Psoas muscle (tissue), 8 donors: ENCODE results near the gene NEUROD6. TPM values are rescaled to one million over a fixed set of nuclear protein-coding genes. Genes with fewer than 3 reads are reported as not detected.

ENCODE experiments used
- ATAC-seq, 4 donors: fragments of 200-7000 bp; cut with Tn5 transposase; one replicate each; pipeline ENCODE4 v1.9.1; 2020; ENCODE audit warnings: moderate library complexity in 3 of 4, mild to moderate bottlenecking in 2 of 4
- DNase-seq, 2 donors: peaks; one replicate each; pipeline ENCODE4 v3.0.0-alpha.2; 2020
- H3K27ac ChIP-seq: fragments of 200-600 bp; one replicate; pipeline ENCODE4 v1.8.0; 2022
- H3K27me3 ChIP-seq, 3 donors: fragments of 200-600 bp in 1 of 3; one replicate each; pipeline versions ENCODE4 v1.6.1 to v1.8.0; 2013 to 2022; ENCODE audit warnings: low read length in 2 of 3, mild to moderate bottlenecking in 2 of 3, moderate library complexity in 1 of 3; ENCODE audit not compliant: insufficient read depth in 3 of 3
- H3K36me3 ChIP-seq, 2 donors: fragments of 200-600 bp in 1 of 2; one replicate each; pipeline versions ENCODE4 v1.6.1 to v1.8.0; 2013 to 2022; ENCODE audit warnings: low read depth in 1 of 2, mild to moderate bottlenecking in 1 of 2, moderate library complexity in 1 of 2; ENCODE audit not compliant: insufficient read depth in 1 of 2
- H3K4me1 ChIP-seq: fragments of 200-600 bp; one replicate; pipeline ENCODE4 v1.8.0; 2022
- H3K4me3 ChIP-seq: fragments of 200-600 bp; one replicate; pipeline ENCODE4 v1.8.0; 2022; ENCODE audit warnings: mild to moderate bottlenecking
- H3K9me3 ChIP-seq: fragments of 200-600 bp; one replicate; pipeline ENCODE4 v1.8.0; 2022
- CTCF ChIP-seq: fragments of 200-600 bp; IDR thresholded peaks from one replicate; pipeline ENCODE4 v1.8.0; 2022; ENCODE audit warnings: antibody characterized with exemption
- WGBS, 3 donors: extraction: QIAGEN DNeasy Blood & Tissue Kit; methylation state at CpG; one replicate each; pipeline versions ENCODE4 v1.1.6 to v1.1.7; 2013; 5-methylcytosine and 5-hydroxymethylcytosine counted together
- intact Hi-C, 2 donors: fragments of 100-400 bp; cut with DNase I; formaldehyde crosslinking; loops; one replicate each; pipeline versions ENCODE4 v1.11.0 to v1.14.2; 2022
- polyA plus RNA-seq, 3 donors: library from polyadenylated mRNA; stranded (reverse); fragments of 200-250 nt; gene quantifications; one replicate each; pipeline ENCODE4 v1.2.3, GENCODE V29; 2013
- total RNA-seq, 4 donors: library from RNA; stranded (reverse); fragmentation: NEBNext Ultra II Directional in 2 of 4; extraction: Animal tissue kit (Norgen Biotek cat#: 25700) in 2 of 4; gene quantifications; one replicate each; pipeline versions ENCODE4 v1.2.1 to v1.2.4, GENCODE V29; 2021 to 2023
- donor health status: healthy with polysubstance abuse.
- donor health status: DM: no; HTN: no; CAD: no; lungs with moderate emphysema.
- donor health status: Bipolar disorder and iron deficiency.
- donor health status: healthy.
- donor health status: DM: yes; HTN: yes; CAD: no.
- donor health status: DM: no; HTN: no; CAD: no.
- donor health status: DM: no; HTN: no; CAD: no.
- donor health status: DM: yes; HTN: yes; CAD: no.

The NEUROD6 gene
- total and polyA plus RNA-seq, 7 donors: 0.05 TPM; not detected in 6

DNA sequence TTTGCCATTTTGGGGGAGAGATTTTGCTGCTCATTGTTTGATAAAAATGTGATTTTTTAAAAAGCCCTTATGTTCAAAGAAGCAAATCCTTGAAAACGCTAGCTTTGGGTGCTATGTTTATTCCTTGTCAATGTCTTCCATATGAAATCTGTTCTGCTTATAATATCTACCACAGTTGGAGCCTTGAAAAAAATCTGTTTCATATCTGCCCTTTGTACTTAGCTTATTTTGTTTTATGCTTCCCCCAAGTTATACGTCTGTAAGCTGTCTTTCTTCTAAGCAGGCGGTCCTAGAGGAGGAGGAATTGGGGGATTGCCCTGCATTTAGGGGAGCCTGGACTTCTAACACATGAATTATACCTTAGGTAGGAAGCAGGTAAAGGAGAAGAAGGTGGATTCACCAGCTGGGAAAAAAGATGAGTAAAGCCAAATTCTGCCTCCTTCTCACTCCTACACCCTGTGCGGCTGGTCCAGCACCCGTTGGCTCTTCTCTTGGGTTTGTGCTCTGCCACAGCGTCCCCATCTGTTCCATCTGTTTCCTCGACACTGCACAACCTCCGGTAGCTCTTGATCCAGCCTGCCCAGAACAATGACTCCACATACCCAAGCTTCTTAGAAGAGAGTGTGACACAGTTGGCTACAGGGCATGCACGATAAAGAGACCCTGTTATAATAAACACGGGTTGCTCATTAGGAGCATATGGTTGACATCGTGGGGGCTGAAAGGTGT lies 31.9 kb upstream of the NEUROD6 start:
- intact Hi-C loops: no loop called here
- H3K27ac ChIP-seq: no peak overlapping the region
- H3K9me3 ChIP-seq: no peaks in the 10 kb centered on the region
- no peaks in the 10 kb centered on the region for H3K4me1 ChIP-seq
- no peak overlapping the region for H3K4me3 ChIP-seq
- ATAC-seq: no peak
- no peaks in the 10 kb centered on the region for H3K36me3 ChIP-seq
- 75 to 81% (median 78%) methylated on average over 11 of the region's 11 CpGs for WGBS, 3 donors
- DNase-seq: no peak
- TF ChIP-seq CTCF: no peak
- no peaks in the 10 kb centered on the region for H3K27me3 ChIP-seq

- no peak for ATAC-seq
- Histone ChIP-seq H3K27me3 (no peaks in the 10 kb centered on the region), H3K4me3 (no peak overlapping the region), H3K4me1 (no peaks in the 10 kb centered on the region), H3K27ac (no peak overlapping the region), H3K9me3 (no peaks in the 10 kb centered on the region), H3K36me3 (no peaks in the 10 kb centered on the region)
- 55 to 69% (median 65%) methylated on average over 2 of the region's 2 CpGs for WGBS, 3 donors
- no peak for TF ChIP-seq CTCF
- intact Hi-C loops: no loop called here
- DNase-seq: no peak
Measured at GRCh38 chr7:31371621-31372020, 31.1 kb upstream of the NEUROD6 start.

- Histone ChIP-seq H3K36me3 (no peaks in the 10 kb centered on the region), H3K4me3 (no peak overlapping the region), H3K27ac (no peak overlapping the region), H3K9me3 (no peaks in the 10 kb centered on the region), H3K4me1 (no peaks in the 10 kb centered on the region), H3K27me3 (no peaks in the 10 kb centered on the region)
- ATAC-seq (no peak), DNase-seq (no peak)
- intact Hi-C loops: no loop called here
- 41 to 51% (median 47%) methylated on average over 3 of the region's 3 CpGs for WGBS, 3 donors
- TF ChIP-seq CTCF: no peak
Measured at GRCh38 chr7:31370609-31371008, 30.1 kb upstream of the NEUROD6 start.

DNA sequence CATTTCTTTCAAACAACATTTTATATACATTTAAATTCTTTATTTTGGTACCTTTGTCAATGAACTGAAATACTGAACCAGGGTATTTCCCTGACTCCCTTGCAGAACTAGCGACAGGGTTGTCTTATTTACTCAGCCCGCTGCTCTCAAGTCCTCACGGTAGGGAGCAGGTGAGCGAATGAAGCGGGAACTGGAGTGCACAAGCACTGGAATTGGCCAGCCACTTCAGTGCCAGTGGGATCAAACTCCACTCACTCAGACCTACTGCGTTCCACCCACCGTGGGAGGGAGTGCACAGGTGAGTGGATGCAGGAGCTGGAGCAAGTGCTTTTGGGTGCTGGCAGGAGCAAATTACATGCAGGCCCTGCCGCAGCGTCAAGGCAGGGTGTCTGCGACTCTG lies 28.1 kb upstream of the NEUROD6 start:
- no peak for TF ChIP-seq CTCF
- H3K27me3 ChIP-seq: no peaks in the 10 kb centered on the region
- no peaks in the 10 kb centered on the region for H3K36me3 ChIP-seq
- no peaks in the 10 kb centered on the region for H3K4me1 ChIP-seq
- ATAC-seq (no peak), DNase-seq (no peak)
- H3K9me3 ChIP-seq: no peaks in the 10 kb centered on the region
- intact Hi-C loops: no loop called here
- 83 to 92% (median 86%) methylated on average over 10 of the region's 10 CpGs for WGBS, 3 donors
- H3K4me3 ChIP-seq: no peak overlapping the region
- no peak overlapping the region for H3K27ac ChIP-seq

DNA sequence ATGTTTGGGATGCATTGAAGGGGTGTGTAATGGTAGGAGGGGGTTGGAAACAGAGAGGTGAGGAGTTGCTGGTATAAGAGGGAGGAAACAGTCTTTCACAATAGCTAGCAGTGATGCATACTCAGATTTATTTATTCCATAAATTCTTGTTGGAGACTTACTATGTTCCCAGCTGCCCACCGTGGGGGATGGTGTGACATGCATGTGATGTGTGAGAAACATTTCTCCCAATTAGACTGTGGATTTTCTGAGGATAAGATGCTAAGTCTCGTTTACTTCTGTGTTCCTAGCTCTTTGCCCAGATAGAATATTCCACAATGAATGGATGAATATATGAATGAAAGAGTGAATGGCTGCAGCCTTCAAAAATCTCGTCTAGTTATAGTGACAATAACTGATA lies 23.0 kb upstream of the NEUROD6 start:
- no peak for TF ChIP-seq CTCF
- intact Hi-C loops: no loop called here

More for the DNA sequence above, 23.0 kb upstream of the NEUROD6 start:
- Histone ChIP-seq H3K9me3 (no peaks in the 10 kb centered on the region), H3K36me3 (no peaks in the 10 kb centered on the region), H3K4me1 (no peaks in the 10 kb centered on the region), H3K27ac (no peak overlapping the region), H3K27me3 (no peaks in the 10 kb centered on the region), H3K4me3 (no peak overlapping the region)
- ATAC-seq (no peak), DNase-seq (no peak)
- WGBS, 3 donors: 58 to 65% (median 63%) methylated on average over 3 of the region's 3 CpGs
